BJ (cell line): ENCODE data around the gene SORCS3. TPM values are rescaled to one million over a fixed set of nuclear protein-coding genes. Genes with fewer than 3 reads are reported as not detected.

Experiments used
- CTCF ChIA-PET: fragments of 350-600 bp; formaldehyde crosslinking; extraction: SDS; loops from one replicate; lab custom pipeline; 2021; ENCODE audit warnings: antibody characterized with exemption, inconsistent platforms; lab: Yijun Ruan, JAX
- POLR2A ChIA-PET: fragments of 300-600 bp; sonication (Branson Sonifier 250); formaldehyde crosslinking; extraction: SDS; loops from one replicate; lab custom pipeline; 2021; ENCODE audit warnings: antibody characterized with exemption; lab: Charles Lee
- DNase-seq: peaks from one replicate; pipeline ENCODE4 v3.0.0-alpha.2; 2011; ENCODE audit warnings: low read depth
- H3K27me3 ChIP-seq: 2 replicates; pipeline ENCODE4 v1.6.0; 2011; ENCODE audit warnings: low read length; ENCODE audit not compliant: control insufficient read depth, insufficient read depth
- H3K36me3 ChIP-seq: 2 replicates; pipeline ENCODE4 v1.5.1; 2011; ENCODE audit warnings: low read length; ENCODE audit not compliant: control insufficient read depth, insufficient read depth
- H3K4me3 ChIP-seq: 2 replicates; pipeline ENCODE4 v1.5.1; 2011; ENCODE audit warnings: low read depth, mild to moderate bottlenecking, control low read depth, low read length
- polyA plus RNA-seq: library from polyadenylated mRNA; depleted of rRNA; stranded (reverse); fragments of >200 nt; gene quantifications from 2 replicates; pipeline ENCODE4 v1.2.3, GENCODE V29; 2011
- TF ChIP-seq, protein P1 (sequence below): IDR thresholded peaks from 2 replicates; pipeline ENCODE4 v1.5.1; 2011; ENCODE audit warnings: low read depth, mild to moderate bottlenecking, control low read depth, inconsistent platforms, low read length, moderate library complexity; ENCODE audit not compliant: insufficient read depth

The SORCS3 gene
- polyA plus RNA-seq, 1 experiment = not detected

DNA sequence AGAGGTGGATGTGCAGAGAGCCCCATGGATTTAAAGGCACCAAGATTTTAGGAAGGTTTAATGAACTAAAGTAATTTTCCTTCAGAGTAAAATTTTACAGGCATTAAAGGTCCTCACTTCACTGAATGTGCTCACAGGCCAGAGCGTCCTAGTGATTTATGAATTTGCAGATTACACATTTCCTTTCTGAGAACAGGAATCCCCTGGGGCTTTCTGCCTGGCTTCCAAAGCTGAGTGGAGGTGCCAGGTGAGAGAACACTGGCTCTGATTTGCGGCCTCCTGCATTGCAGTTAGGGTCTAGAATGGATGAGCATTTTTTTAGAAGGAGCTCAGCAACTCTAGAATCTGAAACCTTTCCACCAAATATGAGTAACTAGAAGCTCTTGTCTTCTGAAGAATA is 194.3 kb downstream of the SORCS3 start:
- Histone ChIP-seq H3K36me3 (no peaks in the 10 kb centered on the region), H3K4me3 (no peak overlapping the region), H3K27me3 (no peaks in the 10 kb centered on the region)
- ChIA-PET POLR2A (no interaction called here), CTCF (no interaction called here)
- no peak for DNase-seq
- TF ChIP-seq, protein P1, sequence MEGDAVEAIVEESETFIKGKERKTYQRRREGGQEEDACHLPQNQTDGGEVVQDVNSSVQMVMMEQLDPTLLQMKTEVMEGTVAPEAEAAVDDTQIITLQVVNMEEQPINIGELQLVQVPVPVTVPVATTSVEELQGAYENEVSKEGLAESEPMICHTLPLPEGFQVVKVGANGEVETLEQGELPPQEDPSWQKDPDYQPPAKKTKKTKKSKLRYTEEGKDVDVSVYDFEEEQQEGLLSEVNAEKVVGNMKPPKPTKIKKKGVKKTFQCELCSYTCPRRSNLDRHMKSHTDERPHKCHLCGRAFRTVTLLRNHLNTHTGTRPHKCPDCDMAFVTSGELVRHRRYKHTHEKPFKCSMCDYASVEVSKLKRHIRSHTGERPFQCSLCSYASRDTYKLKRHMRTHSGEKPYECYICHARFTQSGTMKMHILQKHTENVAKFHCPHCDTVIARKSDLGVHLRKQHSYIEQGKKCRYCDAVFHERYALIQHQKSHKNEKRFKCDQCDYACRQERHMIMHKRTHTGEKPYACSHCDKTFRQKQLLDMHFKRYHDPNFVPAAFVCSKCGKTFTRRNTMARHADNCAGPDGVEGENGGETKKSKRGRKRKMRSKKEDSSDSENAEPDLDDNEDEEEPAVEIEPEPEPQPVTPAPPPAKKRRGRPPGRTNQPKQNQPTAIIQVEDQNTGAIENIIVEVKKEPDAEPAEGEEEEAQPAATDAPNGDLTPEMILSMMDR = no peak

DNA sequence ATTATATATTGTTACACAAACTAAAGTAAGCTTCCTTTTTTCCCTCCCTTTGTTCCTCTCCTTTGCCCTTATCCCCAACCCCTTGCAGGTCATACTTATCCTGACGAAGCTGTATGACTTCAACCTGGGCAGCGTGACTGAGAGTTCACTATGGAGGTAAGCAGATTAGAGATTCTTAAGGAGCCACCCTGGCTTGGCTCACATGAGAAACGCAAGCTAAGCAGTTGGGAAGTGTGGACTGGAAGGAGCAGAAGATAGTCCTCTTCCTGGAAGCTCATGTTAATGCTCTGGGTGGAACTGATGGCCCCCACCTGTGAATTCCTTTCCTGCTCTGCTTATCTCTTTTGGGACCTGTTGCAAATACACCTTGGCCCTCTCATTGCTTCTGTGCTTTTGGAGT is 201.6 kb downstream of the SORCS3 start:
- ChIA-PET CTCF (no interaction called here), POLR2A (no interaction called here)
- TF ChIP-seq, protein P1 = no peak

DNA sequence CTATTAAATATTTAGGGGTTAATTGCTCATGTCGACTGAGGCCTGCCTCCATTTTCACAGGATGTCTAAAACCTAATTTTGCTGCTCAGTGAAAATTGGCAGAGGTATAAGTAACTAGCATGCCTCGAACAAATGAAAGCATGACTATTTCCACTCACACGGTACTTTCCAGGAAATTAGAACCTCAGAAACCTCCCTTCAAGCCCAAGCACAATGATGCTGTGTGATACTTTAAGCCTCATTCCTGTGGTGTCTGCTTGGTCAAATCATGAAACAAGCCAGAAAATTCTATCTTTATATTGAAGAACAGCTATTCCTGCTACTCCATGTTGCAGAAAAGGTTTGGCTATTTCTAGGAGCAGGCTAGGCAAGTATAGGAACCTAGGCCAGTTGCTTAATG is 203.0 kb downstream of the SORCS3 start:
- Histone ChIP-seq H3K36me3 (no peaks in the 10 kb centered on the region), H3K27me3 (no peaks in the 10 kb centered on the region), H3K4me3 (no peak overlapping the region)
- TF ChIP-seq, protein P1 = no peak
- ChIA-PET POLR2A (no interaction called here), CTCF (no interaction called here)
- DNase-seq = no peak

More for the DNA sequence above, 201.6 kb downstream of the SORCS3 start:
- Histone ChIP-seq H3K4me3 (no peak overlapping the region), H3K36me3 (no peaks in the 10 kb centered on the region), H3K27me3 (no peaks in the 10 kb centered on the region)
- no peak for DNase-seq

DNA sequence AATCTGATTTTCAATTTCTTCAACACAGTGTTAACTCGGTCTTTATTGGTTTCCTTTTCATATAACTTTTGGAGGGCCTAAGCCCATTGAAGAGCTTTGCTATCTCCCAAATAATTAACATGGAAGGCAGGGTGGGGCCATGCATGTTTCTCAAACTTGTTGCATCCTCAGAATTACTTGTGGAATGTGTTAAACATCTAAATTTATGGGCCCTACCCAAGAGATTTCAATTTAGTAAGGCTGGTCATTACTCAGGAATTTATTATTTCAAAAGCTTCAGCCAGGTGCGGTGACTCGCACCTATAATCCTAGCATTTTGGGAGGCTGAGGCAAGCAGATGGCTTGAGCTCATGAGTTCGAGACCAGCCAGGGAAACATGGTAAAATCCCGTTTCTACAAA is 208.9 kb downstream of the SORCS3 start:
- CTCF ChIA-PET = no interaction called here
- no peaks in the 10 kb centered on the region for H3K36me3 ChIP-seq
- H3K27me3 ChIP-seq = no peaks in the 10 kb centered on the region
- POLR2A ChIA-PET = no interaction called here
- DNase-seq = no peak
- TF ChIP-seq, protein P1 = no peak
- no peak overlapping the region for H3K4me3 ChIP-seq

DNA sequence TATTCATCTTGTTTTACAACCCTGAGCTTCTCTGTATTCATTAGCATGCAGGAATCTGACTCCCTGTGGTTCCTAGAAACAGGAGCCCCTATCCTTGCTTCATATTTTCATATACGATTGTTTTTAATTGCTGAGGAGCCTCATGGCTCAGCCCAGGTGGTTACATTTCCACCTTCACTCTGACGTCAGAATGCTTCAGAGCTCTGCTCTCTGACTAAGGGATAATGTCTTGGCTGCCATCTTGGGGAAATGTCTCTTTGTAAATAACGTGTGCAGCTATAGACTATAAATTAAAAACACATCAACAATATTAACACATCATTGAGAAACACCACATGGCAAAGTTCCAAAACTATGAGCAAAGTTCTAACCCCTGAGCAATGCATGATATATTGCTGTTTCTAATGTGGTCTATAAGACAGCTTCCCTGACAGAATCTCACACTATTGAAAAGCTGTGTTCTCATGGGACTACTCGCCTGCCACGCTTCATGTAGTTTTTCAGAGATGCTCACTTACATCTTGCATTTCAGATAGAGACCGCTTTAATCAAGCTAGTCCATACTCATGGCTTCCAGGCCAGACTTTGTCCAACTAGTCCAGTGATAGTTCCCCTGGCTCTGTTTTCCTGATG is 227.0 kb downstream of the SORCS3 start:
- POLR2A ChIA-PET = no interaction called here
- Histone ChIP-seq H3K4me3 (no peak overlapping the region), H3K36me3 (no peaks in the 10 kb centered on the region), H3K27me3 (no peaks in the 10 kb centered on the region)
- CTCF ChIA-PET = interaction anchor here (1.0 kb wide), 1 partner anchor 14 kb away, joined by 3 read pairs; no protein-coding TSS in a partner anchor
- DNase-seq = no peak
- TF ChIP-seq, protein P1 = no peak
